ENCODE data around the gene RAB30.

The RAB30 gene

DNA sequence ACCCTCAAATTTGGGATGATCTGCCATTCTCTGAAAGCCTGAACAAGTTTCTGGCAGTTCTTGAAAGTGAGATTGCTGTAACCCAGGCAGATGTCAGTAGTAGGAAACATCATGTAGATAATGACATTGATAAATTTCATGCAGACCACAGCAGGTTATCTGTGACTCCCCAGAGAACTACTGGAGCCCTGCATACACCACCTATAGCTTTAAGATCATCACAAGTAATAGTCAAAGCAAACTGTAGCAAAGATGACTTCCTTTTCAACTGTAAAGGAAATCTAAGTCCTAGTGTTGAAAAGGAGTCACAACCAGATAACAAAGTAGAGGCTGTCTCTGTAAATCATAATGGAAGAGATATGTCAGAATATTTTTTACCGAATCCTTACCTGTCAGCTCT, 139.1 kb downstream of the RAB30 start:
- DNase-seq = no peak

GRCh38 chr11:82930734-82931133, 141.0 kb downstream of the RAB30 start:
- no peak for DNase-seq

GRCh38 chr11:82930229-82930628, 141.5 kb downstream of the RAB30 start:
- DNase-seq = no peak

GRCh38 chr11:82929121-82929520, 142.6 kb downstream of the RAB30 start:
- DNase-seq = no peak

GRCh38 chr11:82927264-82927880, 144.3 kb downstream of the RAB30 start:
- DNase-seq = peak; percentile 25

GRCh38 chr11:82924522-82925224, 147.0 kb downstream of the RAB30 start:
- no peak for DNase-seq
